Measurements from ENCODE around the gene IQCM.

The IQCM gene, protein sequence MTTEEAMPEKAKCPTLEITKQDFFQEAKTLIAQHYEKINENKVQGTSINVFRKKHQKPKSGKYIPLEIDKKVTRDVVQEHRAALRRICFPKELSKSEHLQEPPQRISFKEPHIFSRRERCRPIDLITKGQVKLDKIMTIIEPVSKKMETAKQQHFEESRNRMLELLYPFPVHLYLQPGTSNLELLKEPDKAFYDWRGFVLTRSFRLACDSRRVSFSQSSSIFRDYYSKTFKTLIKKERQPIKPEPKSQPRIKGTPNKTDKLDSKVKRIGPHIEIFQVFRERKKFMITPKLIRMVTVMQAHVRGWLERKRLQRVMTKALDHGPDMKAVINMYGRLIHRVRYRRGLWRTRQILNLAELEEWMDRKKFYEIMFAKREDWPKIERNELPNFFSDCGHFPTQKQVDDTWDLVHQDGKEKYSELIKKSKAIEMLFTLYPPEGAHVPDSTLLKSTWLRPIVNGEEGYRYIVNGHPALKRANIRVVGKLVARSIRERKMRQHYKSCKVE

GRCh38 chr4:149815743-149816142 is at the start of gene IQCM:
TSS of gene IQCM (minus strand) at chr4:149815843. CDS start at chr4:149742691, 73,152 bp downstream.
- DNase-seq = no peak

DNA sequence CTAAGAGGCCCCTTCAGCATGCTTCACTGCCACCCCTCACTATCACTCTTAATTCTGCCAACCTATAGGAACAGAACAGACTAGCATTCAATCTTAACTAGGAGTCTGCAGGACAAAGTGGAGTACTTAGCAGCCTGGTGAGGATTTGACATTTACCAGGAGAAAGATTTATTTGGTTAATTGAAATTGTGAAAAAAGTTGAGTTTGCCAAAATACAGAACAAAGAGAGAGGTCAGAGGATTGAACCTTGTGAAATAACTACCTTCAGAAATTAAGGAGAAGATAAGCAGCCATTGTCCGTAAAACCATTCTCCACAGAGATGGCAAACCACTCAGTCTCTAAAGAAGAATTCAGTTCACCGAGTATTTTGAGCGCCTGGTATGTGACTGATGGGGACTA is 41.8 kb upstream of the IQCM start:
- DNase-seq = no peak

GRCh38 chr4:149845743-149846142 is 30.1 kb upstream of the IQCM start:
- no peak for DNase-seq

DNA sequence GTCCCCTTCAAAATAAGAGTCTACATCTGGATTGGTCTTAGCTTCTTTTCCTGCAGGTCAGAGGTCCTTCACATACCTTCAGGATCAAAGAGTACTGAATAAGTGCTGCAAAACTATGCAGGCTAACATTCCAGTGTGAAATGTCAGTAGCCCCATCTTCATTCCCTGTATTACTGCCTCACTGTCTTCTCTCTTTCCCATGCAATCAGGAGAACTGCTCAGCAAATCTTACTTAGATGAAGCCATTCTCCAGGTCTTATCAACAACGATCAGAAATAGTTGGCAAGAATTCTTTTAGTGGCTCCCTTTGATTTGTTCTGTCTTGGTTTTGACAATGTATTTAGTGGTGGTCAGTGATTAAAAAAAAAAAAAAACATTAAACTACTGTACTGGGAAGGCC is 26.0 kb upstream of the IQCM start:
- DNase-seq = no peak

DNA sequence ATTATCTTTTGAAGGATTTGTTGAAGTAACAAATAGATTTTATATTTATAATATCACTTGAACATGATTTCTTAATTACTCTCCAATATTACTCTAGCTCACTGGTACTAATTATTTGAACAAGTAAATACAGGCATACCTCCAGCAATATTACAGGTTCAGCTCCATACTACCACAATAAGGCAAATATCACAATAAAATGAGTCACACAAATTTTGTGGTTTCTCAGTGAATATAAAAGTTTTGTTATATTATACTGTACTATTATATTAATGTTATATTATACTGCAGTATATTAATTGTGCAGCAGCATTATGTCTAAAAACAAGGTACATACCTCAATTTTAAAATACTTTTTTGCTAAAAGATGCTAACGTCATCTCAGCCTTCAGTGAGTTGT is 22.4 kb upstream of the IQCM start:
- DNase-seq = no peak

- no peak for DNase-seq
Measured at GRCh38 chr4:149836546-149836945, 20.9 kb upstream of the IQCM start.

DNA sequence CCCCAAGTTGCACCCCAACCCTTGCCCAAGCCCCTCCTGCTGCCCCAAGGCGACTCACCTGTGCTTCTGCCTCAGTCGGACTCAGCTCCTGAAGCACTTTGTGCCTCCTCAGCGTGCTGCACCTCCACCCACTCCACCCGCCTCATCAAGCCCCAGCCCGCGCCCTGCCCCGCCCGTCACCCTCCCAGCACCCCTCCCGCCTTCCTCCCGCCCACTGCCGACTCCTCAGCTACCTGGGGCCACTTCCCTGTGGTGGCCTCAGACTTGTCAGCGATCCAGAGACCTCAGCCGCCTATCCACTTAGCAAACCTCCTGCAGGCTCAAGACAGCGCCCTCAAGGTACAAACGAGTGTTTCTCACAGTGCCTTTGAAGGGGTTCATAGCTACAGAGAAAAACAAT is 19.6 kb upstream of the IQCM start:
- no peak for DNase-seq

- DNase-seq = no peak
Measured at GRCh38 chr4:149831656-149832208, 16.1 kb upstream of the IQCM start.

GRCh38 chr4:149830823-149831222 is 15.2 kb upstream of the IQCM start:
- no peak for DNase-seq

GRCh38 chr4:149825336-149825735 is 9.7 kb upstream of the IQCM start:
- no peak for DNase-seq

DNA sequence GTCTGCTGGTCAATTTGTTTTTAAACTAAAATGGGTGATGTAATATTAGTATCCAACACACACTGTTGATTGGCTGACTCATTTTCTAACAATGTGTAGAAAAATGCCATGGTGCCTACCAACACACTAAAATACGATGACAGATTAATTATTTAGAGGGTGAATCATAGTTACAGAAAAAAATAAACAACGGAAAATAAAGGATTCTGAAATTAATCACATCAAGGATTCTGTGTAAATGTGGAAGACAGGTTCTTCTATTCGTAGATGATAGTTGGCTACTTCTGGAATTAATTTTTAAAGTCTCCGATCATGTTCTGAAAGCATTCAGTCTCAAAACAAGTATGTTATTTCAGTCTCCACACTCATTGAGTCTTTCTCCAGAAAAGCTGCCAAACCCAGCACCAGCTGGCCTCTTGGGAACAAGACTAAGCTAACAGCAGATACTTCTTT is 8.2 kb upstream of the IQCM start:
- DNase-seq = no peak

DNA sequence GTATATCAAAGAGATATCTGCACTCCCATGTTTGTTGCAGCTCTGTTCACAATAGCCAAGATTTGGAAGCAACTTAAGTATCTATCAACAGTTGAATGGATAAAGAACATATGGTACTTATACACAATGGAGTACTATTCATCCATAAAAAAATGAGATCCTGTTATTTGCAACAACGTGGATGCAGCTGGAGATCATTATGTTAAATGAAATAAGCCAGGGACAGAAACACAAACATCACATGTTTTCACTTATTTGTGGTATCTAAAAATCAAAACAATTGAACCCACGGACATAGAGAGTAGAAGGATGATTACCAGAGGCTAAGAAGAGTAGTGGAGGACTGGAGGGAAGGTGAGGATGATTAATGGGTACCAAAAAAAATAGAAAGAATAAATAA is 14.2 kb downstream of the IQCM start:
- DNase-seq = no peak

DNA sequence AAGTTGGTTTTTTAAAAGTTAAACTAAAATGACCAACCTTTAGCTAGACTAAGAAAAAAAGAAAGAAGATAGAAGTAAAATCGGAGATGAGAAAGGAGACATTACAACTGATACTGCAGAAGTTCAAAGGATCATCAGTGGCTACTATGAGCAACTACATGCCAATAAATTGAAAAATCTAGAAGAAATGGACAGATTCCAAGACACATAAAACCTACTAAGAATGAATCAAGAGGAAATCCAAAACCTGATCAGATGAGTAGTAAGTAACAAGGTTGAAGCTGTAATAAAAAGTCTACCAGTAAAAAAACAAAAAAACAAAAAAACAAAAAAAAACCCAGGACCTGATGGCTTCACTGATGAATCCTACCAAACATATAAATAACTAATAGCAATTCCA is 16.1 kb downstream of the IQCM start:
- DNase-seq = no peak

GRCh38 chr4:149796381-149796780 is 19.3 kb downstream of the IQCM start:
- no peak for DNase-seq

GRCh38 chr4:149795256-149795655 is 20.4 kb downstream of the IQCM start:
- no peak for DNase-seq

GRCh38 chr4:149794352-149794751 is 21.3 kb downstream of the IQCM start:
- DNase-seq = no peak

GRCh38 chr4:149793459-149793858 is 22.2 kb downstream of the IQCM start:
- no peak for DNase-seq

GRCh38 chr4:149791851-149792250 is 23.8 kb downstream of the IQCM start:
- DNase-seq = no peak

- no peak for DNase-seq
Measured at GRCh38 chr4:149790172-149790907, 25.3 kb downstream of the IQCM start.

DNA sequence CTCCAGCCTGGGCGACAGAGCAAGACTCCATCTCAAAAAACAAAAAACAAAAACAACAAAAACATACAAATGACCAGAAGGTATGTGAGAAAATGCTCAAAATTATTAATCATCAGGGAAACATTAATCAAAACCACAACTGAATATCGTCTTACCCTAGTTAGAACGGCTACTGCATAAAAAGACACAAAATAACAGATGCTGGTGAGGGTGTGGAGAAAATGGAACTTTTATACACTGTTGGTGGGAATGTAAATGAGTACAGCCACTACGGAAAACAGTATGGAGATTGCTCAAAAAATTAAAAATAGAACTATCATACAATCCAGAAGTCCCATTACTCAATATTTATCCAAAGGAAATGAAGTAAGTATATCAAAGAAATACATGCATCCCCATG is 27.3 kb downstream of the IQCM start:
- no peak for DNase-seq

GRCh38 chr4:149785696-149786431 is 29.8 kb downstream of the IQCM start:
- no peak for DNase-seq

- DNase-seq = no peak
Measured at GRCh38 chr4:149784018-149784417, 31.6 kb downstream of the IQCM start.

DNA sequence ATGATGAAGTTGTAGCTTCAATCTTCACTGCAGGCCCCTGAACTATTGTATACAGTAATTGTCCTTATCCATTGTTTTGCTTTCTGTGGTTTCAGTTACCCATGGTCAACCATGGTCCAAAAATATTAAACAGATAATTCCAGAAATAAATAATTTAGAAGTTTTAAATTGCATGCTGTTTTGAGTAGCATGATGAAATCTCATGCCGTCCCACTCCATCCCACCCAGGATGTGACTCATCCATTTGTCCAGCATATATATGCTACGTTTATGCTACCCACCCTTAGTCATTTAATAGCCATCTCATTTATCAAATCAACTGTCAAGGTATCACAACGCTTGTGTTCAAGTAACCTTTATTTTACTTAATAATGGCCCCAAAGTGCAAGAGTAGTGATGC is 34.5 kb downstream of the IQCM start:
- no peak for DNase-seq
